ENCODE data around the gene PLB1. TPM values are rescaled to one million over a fixed set of nuclear protein-coding genes. Genes with fewer than 3 reads are reported as not detected.

Gene PLB1
- total RNA-seq, 1 donor from 2014 or later = 0.64 TPM

GRCh38 chr2:28638102-28638501, 142.2 kb downstream of the PLB1 start:
- no peaks in the 10 kb centered on the region for H3K27me3 Mint-ChIP-seq (ENCODE audit: unreplicated experiment)
- no peaks in the 10 kb centered on the region for H3K9me3 Mint-ChIP-seq (ENCODE audit: unreplicated experiment)
- no peak for DNase-seq (ENCODE audit: extremely low spot score, unreplicated experiment)
- no peak overlapping the region for H3K4me3 Mint-ChIP-seq (ENCODE audit: unreplicated experiment)
- peaks cover 31% of the 10 kb centered on the region for H3K4me1 Mint-ChIP-seq (ENCODE audit: unreplicated experiment)
- TF ChIP-seq CTCF (IDR thresholded peaks at IDR 0.05) = no peak
- H3K27ac Mint-ChIP-seq (ENCODE audit: unreplicated experiment) = no peak overlapping the region
- H3K36me3 Mint-ChIP-seq (ENCODE audit: unreplicated experiment) = no peaks in the 10 kb centered on the region

GRCh38 chr2:28639092-28639691, 143.3 kb downstream of the PLB1 start:
- Mint-ChIP-seq H3K27me3 (ENCODE audit: unreplicated experiment) (no peaks in the 10 kb centered on the region), H3K4me1 (ENCODE audit: unreplicated experiment) (peaks cover 28% of the 10 kb centered on the region), H3K36me3 (ENCODE audit: unreplicated experiment) (no peaks in the 10 kb centered on the region), H3K27ac (ENCODE audit: unreplicated experiment) (no peak overlapping the region), H3K4me3 (ENCODE audit: unreplicated experiment) (no peak overlapping the region), H3K9me3 (ENCODE audit: unreplicated experiment) (no peaks in the 10 kb centered on the region)
- DNase-seq (ENCODE audit: extremely low spot score, unreplicated experiment) = no peak
- TF ChIP-seq CTCF (IDR thresholded peaks at IDR 0.05) = no peak

- no peaks in the 10 kb centered on the region for H3K27me3 Mint-ChIP-seq (ENCODE audit: unreplicated experiment)
- DNase-seq (ENCODE audit: extremely low spot score, unreplicated experiment) = no peak
- H3K27ac Mint-ChIP-seq (ENCODE audit: unreplicated experiment) = no peak overlapping the region
- H3K36me3 Mint-ChIP-seq (ENCODE audit: unreplicated experiment) = no peaks in the 10 kb centered on the region
- H3K4me3 Mint-ChIP-seq (ENCODE audit: unreplicated experiment) = no peak overlapping the region
- H3K4me1 Mint-ChIP-seq (ENCODE audit: unreplicated experiment) = peaks cover 29% of the 10 kb centered on the region
- no peak for TF ChIP-seq CTCF (IDR thresholded peaks at IDR 0.05)
- H3K9me3 Mint-ChIP-seq (ENCODE audit: unreplicated experiment) = no peaks in the 10 kb centered on the region
These were observed 144.0 kb downstream of the PLB1 start for GRCh38 chr2:28639836-28640235.

GRCh38 chr2:28640260-28640907, 144.5 kb downstream of the PLB1 start:
- H3K4me3 Mint-ChIP-seq (ENCODE audit: unreplicated experiment) = no peak overlapping the region
- no peaks in the 10 kb centered on the region for H3K27me3 Mint-ChIP-seq (ENCODE audit: unreplicated experiment)
- no peaks in the 10 kb centered on the region for H3K9me3 Mint-ChIP-seq (ENCODE audit: unreplicated experiment)
- H3K36me3 Mint-ChIP-seq (ENCODE audit: unreplicated experiment) = no peaks in the 10 kb centered on the region
- no peak for DNase-seq (ENCODE audit: extremely low spot score, unreplicated experiment)
- peaks cover 28% of the 10 kb centered on the region for H3K4me1 Mint-ChIP-seq (ENCODE audit: unreplicated experiment)
- no peak for TF ChIP-seq CTCF (IDR thresholded peaks at IDR 0.05)
- no peak overlapping the region for H3K27ac Mint-ChIP-seq (ENCODE audit: unreplicated experiment)

GRCh38 chr2:28640908-28641300, 145.0 kb downstream of the PLB1 start:
- DNase-seq (ENCODE audit: extremely low spot score, unreplicated experiment) = no peak
- no peaks in the 10 kb centered on the region for H3K27me3 Mint-ChIP-seq (ENCODE audit: unreplicated experiment)

More at GRCh38 chr2:28640908-28641300, 145.0 kb downstream of the PLB1 start:
- Mint-ChIP-seq H3K36me3 (ENCODE audit: unreplicated experiment) (no peaks in the 10 kb centered on the region), H3K4me1 (ENCODE audit: unreplicated experiment) (peaks cover 24% of the 10 kb centered on the region), H3K27ac (ENCODE audit: unreplicated experiment) (no peak overlapping the region), H3K9me3 (ENCODE audit: unreplicated experiment) (no peaks in the 10 kb centered on the region), H3K4me3 (ENCODE audit: unreplicated experiment) (no peak overlapping the region)
- TF ChIP-seq CTCF (IDR thresholded peaks at IDR 0.05) = no peak

Data from osteocyte (in vitro differentiated cells).